Astrocyte of the cerebellum (primary cell): ENCODE measurements around the gene RIPK4.

Experiments
- DNase-seq: peaks from one replicate; pipeline ENCODE4 v3.0.0-alpha.2; 2011; ENCODE audit warnings: low read depth
- H3K4me3 ChIP-seq: 2 replicates; pipeline ENCODE4 v1.5.1; 2011; ENCODE audit warnings: mild to moderate bottlenecking, low read depth, low read length, moderate library complexity
- in situ Hi-C: cut with HindIII; loops from 2 replicates; pipeline ENCODE4 v1.10.0; 2017; ENCODE audit warnings: low sequenced_read_pairs
- TF ChIP-seq, protein P1 (sequence below): IDR thresholded peaks from 2 replicates; pipeline ENCODE4 v1.5.1; 2012; ENCODE audit warnings: low read length, low read depth, moderate library complexity, mild to moderate bottlenecking; ENCODE audit errors: missing control alignments

The RIPK4 gene

DNA sequence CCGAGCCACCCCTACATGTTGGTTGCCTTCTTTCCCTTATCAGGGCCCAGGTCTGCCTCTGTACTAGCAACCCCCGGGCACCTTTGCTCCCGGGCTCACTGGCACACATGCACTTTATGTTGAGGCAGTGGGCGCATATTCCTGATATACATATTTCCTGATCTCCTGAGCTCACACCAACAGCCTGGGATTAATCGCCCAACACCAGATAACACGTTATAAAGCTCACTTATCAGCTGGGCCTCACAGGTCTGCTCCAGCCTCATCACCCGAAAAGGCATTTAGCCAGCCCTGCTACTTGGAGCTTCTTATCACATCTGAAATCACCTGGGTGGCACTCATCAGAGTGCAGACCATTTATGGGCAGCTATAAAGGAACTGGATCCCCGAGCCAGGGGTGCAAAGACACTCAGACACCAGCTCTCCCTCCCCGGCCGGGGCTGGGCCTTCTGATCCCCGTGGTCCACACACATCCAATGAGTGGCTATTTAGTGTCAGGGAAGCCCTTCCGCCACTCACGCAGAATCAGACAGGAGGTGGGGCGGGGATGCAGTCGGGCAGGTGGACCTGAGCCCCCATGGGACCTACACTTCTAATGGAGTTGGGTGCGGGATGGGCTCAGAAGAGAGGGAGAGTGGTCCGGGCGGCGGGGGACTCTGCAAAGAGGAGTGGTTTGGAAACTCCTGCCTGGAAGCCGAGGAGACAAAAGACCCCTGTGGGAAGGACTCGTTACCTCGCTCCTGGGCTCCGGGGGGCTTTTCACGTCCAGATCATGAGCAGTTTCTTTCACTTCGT is 21.6 kb downstream of the RIPK4 start:
- no peak for DNase-seq
- in situ Hi-C loops = no loop called here
- no peak overlapping the region for H3K4me3 ChIP-seq
- TF ChIP-seq, protein P1, sequence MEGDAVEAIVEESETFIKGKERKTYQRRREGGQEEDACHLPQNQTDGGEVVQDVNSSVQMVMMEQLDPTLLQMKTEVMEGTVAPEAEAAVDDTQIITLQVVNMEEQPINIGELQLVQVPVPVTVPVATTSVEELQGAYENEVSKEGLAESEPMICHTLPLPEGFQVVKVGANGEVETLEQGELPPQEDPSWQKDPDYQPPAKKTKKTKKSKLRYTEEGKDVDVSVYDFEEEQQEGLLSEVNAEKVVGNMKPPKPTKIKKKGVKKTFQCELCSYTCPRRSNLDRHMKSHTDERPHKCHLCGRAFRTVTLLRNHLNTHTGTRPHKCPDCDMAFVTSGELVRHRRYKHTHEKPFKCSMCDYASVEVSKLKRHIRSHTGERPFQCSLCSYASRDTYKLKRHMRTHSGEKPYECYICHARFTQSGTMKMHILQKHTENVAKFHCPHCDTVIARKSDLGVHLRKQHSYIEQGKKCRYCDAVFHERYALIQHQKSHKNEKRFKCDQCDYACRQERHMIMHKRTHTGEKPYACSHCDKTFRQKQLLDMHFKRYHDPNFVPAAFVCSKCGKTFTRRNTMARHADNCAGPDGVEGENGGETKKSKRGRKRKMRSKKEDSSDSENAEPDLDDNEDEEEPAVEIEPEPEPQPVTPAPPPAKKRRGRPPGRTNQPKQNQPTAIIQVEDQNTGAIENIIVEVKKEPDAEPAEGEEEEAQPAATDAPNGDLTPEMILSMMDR = no peak

DNA sequence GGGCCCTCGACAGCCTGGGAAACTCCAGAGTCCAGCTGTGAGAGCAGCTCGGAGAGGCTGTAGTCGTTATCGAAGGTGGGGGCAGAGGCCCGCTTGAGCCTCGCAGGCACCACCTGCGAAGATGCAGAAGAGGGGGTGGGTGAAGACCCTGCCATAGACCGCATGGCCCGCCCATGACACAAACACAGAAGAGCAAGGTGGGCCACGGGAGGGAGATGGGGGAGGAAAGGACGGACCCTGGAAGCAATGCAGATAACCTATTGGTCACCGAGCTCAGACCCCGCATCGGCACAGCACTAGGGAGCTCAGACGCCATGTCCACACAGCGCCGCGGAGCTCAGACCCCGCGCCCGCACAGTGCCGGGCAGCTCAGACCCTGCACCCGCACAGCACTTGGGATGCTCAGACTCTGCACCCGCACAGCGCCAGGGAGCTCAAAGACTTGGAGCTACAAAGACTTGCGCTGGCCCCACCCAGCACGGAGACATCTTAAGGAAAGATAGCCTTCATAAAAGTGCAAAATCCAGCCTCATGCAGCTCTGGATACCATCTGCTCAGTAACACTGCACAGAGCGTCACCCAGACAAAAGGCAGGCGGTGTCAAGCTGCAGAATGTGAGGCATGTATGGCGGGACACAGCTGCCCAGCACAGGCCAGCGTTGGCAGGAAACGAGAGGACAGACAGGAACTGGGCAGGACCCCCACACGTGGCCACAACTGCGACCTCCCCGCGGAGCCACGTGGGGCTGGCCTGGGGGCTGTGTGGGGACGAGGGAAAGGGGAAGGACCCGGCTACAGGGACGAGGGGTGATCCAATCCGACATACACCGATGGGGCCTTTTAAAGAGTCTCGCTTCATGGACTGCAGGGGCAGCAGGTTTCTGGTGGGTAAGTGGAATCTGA is 22.6 kb downstream of the RIPK4 start:
- DNase-seq = no peak
- TF ChIP-seq, protein P1 = no peak
- no peak overlapping the region for H3K4me3 ChIP-seq
- in situ Hi-C loops = no loop called here

DNA sequence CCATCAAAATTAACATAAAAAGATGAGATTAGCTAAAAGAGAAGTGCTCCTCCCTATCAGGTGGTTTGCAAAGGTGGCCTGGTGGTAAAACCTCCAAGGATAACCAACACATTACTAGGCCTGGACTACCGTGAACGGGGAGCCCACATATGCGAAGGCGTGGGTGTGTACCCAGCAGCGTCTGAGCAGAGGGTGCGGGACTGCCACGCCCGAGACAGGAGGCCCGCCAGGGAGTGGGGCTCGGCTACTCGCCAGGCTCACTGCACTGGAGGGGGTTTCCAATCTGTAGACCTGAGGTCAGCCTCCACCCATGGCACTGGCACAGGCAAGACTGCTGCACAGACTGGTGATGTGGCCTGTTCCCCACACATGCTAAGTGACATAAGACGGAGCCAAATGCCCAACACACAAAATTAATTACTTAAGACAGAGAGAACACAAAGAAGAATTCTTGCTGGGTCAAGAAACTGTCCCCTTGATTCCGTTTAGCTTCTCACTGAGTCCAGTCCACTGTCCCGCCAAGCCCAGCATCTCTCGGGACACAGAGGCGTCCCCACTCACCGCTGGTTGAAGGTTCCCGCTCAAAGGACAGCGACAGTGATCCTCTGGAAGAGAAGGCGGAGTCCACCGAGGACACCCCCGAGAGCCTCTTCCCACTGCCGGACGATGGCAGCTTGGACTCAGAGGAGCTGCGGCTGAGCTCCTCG is 23.4 kb downstream of the RIPK4 start:
- H3K4me3 ChIP-seq = no peak overlapping the region
- in situ Hi-C loops = no loop called here
- TF ChIP-seq, protein P1 = no peak
- no peak for DNase-seq

DNA sequence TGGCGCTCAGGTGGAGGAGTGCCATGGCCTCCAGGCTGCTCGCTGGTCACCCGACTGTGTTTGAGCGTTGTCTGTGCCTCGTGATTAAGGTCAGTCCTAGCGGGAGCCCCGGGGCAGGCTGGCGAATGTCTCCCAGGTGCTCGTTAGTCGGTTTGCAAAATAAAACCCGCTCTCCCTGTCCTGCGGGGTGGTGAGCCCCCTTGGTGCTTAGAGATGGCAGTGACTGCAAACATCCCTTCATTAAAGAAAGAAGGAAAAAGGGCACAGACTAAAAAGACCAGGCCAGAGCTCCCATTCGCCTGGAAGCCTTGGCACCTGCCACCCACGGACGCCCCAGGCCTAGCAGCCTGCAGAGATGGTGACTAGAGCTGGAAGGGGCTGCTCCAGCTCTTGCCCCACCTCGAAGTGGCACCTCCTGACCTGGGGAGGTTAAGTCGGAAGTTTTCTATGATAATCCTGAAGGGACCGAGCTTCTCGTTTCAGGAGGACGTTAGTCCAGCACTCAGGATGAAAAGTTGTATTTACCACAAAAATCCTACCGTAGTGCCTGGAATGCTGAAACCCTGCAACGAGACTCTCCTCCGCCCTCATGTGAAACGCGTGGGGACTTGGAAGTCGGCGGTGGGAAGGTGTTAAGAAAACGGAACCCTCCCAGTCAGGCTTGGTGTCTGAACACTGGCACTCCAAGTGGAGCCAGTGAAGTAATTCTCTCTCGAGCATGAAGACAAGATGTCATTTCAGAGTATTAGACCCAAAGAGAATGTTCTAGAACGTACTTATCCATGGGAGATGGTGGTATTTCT is 24.6 kb downstream of the RIPK4 start:
- TF ChIP-seq, protein P1 = no peak

DNA sequence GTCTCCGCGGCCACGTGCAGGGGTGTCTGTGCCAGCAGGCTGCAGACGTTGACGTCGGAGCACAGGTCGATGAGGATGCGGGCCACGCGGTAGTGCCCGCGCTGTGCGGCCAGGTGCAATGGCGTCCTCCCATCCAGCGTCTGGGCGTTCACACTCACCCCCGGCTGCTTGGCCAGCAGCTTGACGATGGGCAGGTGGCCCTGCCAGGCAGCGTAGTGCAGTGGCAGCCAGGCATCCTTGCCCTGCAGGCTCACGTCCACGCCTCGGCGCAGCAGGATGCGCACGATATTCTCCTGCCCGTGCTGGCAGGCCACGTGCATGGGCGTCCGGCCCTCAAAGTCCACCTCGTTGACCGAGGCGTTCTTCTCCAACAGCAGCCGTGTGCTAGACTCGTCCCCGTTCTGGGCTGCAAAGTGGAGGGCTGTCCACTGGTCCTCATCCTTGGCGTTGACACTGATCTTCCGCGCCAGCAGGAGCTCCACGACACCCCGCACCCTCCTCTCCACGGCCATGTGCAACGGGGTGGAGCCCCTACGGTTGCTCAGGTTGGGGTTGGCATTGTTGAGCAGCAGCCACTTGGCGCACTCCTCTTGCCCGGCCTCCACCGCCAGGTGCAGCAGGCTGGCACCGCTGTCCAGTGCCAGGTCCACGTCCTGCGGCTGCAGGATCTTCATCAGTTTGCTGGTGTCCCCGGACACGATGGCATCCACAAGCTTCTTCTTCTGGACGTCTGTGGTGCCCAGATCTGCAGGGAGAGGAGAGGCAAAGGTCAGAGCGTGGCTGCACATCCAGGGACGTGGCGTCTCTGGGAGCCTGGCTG is 25.4 kb downstream of the RIPK4 start:
- TF ChIP-seq, protein P1 = no peak
- in situ Hi-C loops = no loop called here
- no peak overlapping the region for H3K4me3 ChIP-seq
- DNase-seq = no peak

More for the DNA sequence above, 24.6 kb downstream of the RIPK4 start:
- in situ Hi-C loops = no loop called here
- no peak overlapping the region for H3K4me3 ChIP-seq
- no peak for DNase-seq
